ENCODE data around the gene CCDC184. TPM values are rescaled to one million over a fixed set of nuclear protein-coding genes. Genes with fewer than 3 reads are reported as not detected.

Gene CCDC184
- total RNA-seq, 2 experiments from 2014 or later: 0.25 to 0.34 TPM

GRCh38 chr12:48177982-48178381, 5.5 kb upstream of the CCDC184 start:
- Mint-ChIP-seq H3K36me3 (ENCODE audit: low read depth) (no peaks in the 10 kb centered on the region), H3K27ac (no peak overlapping the region), H3K27me3 (peaks cover 10% of the 10 kb centered on the region), H3K9me3 (no peaks in the 10 kb centered on the region), H3K4me1 (ENCODE audit: low read depth) (peaks cover 16% of the 10 kb centered on the region), H3K4me3 (no peak overlapping the region)
- intact Hi-C loops (cut with micrococcal nuclease): no loop called here
- no peak for DNase-seq
- CTCF ChIA-PET: interaction anchor here (1.1 to 5.1 kb wide), 4 partner anchors 11 to 20 kb away, joined by 3 to 35 read pairs (median 14); no protein-coding TSS in a partner anchor
- ATAC-seq: no peak
- no peak for TF ChIP-seq CTCF (IDR thresholded peaks at IDR 0.05)
- POLR2A ChIA-PET: no interaction called here

GRCh38 chr12:48179466-48179865, 4.0 kb upstream of the CCDC184 start:
- H3K9me3 Mint-ChIP-seq: no peaks in the 10 kb centered on the region
- ChIA-PET CTCF (interaction anchor here (0.7 to 5.1 kb wide), 6 partner anchors 8 to 19 kb away, joined by 3 to 35 read pairs (median 6); no protein-coding TSS in a partner anchor), POLR2A (interaction anchor here (0.9 kb wide), 1 partner anchor 9 kb away, joined by 3 read pairs; no protein-coding TSS in a partner anchor)
- H3K4me3 Mint-ChIP-seq: no peak overlapping the region
- peaks cover 16% of the 10 kb centered on the region for H3K27me3 Mint-ChIP-seq
- intact Hi-C loops (cut with micrococcal nuclease): no loop called here
- ATAC-seq (no peak), DNase-seq (no peak)
- no peak overlapping the region for H3K27ac Mint-ChIP-seq
- no peaks in the 10 kb centered on the region for H3K36me3 Mint-ChIP-seq (ENCODE audit: low read depth)
- TF ChIP-seq CTCF (IDR thresholded peaks at IDR 0.05): no peak
- H3K4me1 Mint-ChIP-seq (ENCODE audit: low read depth): peaks cover 19% of the 10 kb centered on the region

GRCh38 chr12:48180424-48180823, 3.0 kb upstream of the CCDC184 start:
- no peak for DNase-seq
- no peak overlapping the region for H3K4me3 Mint-ChIP-seq
- no peak overlapping the region for H3K27ac Mint-ChIP-seq
- peak; percentile 24 for TF ChIP-seq CTCF (IDR thresholded peaks at IDR 0.05)
- POLR2A ChIA-PET: interaction anchor here (0.9 kb wide), 1 partner anchor 9 kb away, joined by 3 read pairs; no protein-coding TSS in a partner anchor
- H3K9me3 Mint-ChIP-seq: no peaks in the 10 kb centered on the region
- peaks cover 25% of the 10 kb centered on the region for H3K27me3 Mint-ChIP-seq
- CTCF ChIA-PET: interaction anchor here (1.5 to 3.4 kb wide), 3 partner anchors 14 to 18 kb away, joined by 4 to 21 read pairs (median 8); no protein-coding TSS in a partner anchor
- intact Hi-C loops (cut with micrococcal nuclease): loop anchor here (10.0 kb wide), 1 partner anchor 434 kb away; no protein-coding TSS in a partner anchor
- no peak for ATAC-seq
- peaks cover 19% of the 10 kb centered on the region for H3K4me1 Mint-ChIP-seq (ENCODE audit: low read depth)
- no peaks in the 10 kb centered on the region for H3K36me3 Mint-ChIP-seq (ENCODE audit: low read depth)

GRCh38 chr12:48180857-48181495, 2.5 kb upstream of the CCDC184 start:
- H3K4me1 Mint-ChIP-seq (ENCODE audit: low read depth): peaks cover 16% of the 10 kb centered on the region
- H3K4me3 Mint-ChIP-seq: no peak overlapping the region
- TF ChIP-seq CTCF (IDR thresholded peaks at IDR 0.05): no peak
- intact Hi-C loops (cut with micrococcal nuclease): loop anchor here (10.0 kb wide), 1 partner anchor 434 kb away; no protein-coding TSS in a partner anchor
- H3K9me3 Mint-ChIP-seq: no peaks in the 10 kb centered on the region
- ATAC-seq (no peak), DNase-seq (no peak)
- H3K27me3 Mint-ChIP-seq: peaks cover 29% of the 10 kb centered on the region
- H3K36me3 Mint-ChIP-seq (ENCODE audit: low read depth): no peaks in the 10 kb centered on the region
- no peak overlapping the region for H3K27ac Mint-ChIP-seq
- ChIA-PET CTCF (interaction anchor here (1.0 to 1.5 kb wide), 2 partner anchors 15 kb away, joined by 4 read pairs; no protein-coding TSS in a partner anchor), POLR2A (interaction anchor here (0.8 to 1.0 kb wide), 2 partner anchors 23 to 74 kb away, joined by 3 read pairs; no protein-coding TSS in a partner anchor)

GRCh38 chr12:48182631-48183030, 813 bp upstream of the CCDC184 start:
- H3K9me3 Mint-ChIP-seq: no peaks in the 10 kb centered on the region
- DNase-seq (no peak), ATAC-seq (no peak)
- POLR2A ChIA-PET: interaction anchor here (0.8 to 1.3 kb wide), 2 partner anchors 8 to 19 kb away, joined by 3 read pairs; no protein-coding TSS in a partner anchor
- intact Hi-C loops (cut with micrococcal nuclease): loop anchor here (10.0 kb wide), 1 partner anchor 432 kb away; no protein-coding TSS in a partner anchor
- TF ChIP-seq CTCF (IDR thresholded peaks at IDR 0.05): no peak
- H3K4me3 Mint-ChIP-seq: peak overlapping the region; percentile 83
- peaks cover 16% of the 10 kb centered on the region for H3K4me1 Mint-ChIP-seq (ENCODE audit: low read depth)
- H3K27ac Mint-ChIP-seq: no peak overlapping the region
- peaks cover 28% of the 10 kb centered on the region for H3K27me3 Mint-ChIP-seq
- CTCF ChIA-PET: interaction anchor here (0.8 to 1.5 kb wide), 23 partner anchors 9 to 436 kb away, joined by 3 to 18 read pairs (median 3); partner anchors contain the start of genes ASB8 and PFKM
- H3K36me3 Mint-ChIP-seq (ENCODE audit: low read depth): no peaks in the 10 kb centered on the region

Measured in activated CD8-positive, alpha-beta T cell treated with anti-CD3 and anti-CD28 coated beads for 36 hours (primary cell).